HG03196 (cell line): ENCODE data around the gene ZNF142.
"Not testable (repeated sequence)": the region's sequence is repeated elsewhere in the genome, so short reads cannot be mapped to it uniquely, and the experiment has no call there.

Experiments
- ATAC-seq: cut with Tn5 transposase; IDR thresholded peaks from one replicate; pipeline ENCODE4 v1.9.1; 2021; ENCODE audit not compliant: unreplicated experiment

ZNF142 gene

GRCh38 chr2:218659258-218659987 is at the start of gene ZNF142, which contains the start of gene BCS1L:
TSS of gene ZNF142 (minus strand) at chr2:218659623. CDS start at chr2:218656429, 3,194 bp downstream.
TSS of gene BCS1L (plus strand) at chr2:218659683. CDS start at chr2:218660988, 1,305 bp downstream.
- peak; percentile 90 for ATAC-seq

GRCh38 chr2:218708086-218708485 is 48.7 kb upstream of the ZNF142 start:
- ATAC-seq: no peak

- ATAC-seq: no peak
Measured at GRCh38 chr2:218703341-218703740, 43.9 kb upstream of the ZNF142 start.

- no peak for ATAC-seq
Measured at GRCh38 chr2:218701806-218702205, 42.4 kb upstream of the ZNF142 start.

DNA sequence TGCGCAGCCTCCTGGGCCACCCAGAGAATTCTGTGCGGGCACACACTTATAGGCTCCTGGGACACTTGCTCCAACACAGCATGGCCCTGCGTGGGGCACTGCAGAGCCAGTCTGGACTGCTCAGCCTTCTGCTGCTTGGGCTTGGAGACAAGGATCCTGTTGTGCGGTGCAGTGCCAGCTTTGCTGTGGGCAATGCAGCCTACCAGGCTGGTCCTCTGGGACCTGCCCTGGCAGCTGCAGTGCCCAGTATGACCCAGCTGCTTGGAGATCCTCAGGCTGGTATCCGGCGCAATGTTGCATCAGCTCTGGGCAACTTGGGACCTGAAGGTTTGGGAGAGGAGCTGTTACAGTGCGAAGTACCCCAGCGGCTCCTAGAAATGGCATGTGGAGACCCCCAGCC is 39.5 kb upstream of the ZNF142 start:
- no peak for ATAC-seq

DNA sequence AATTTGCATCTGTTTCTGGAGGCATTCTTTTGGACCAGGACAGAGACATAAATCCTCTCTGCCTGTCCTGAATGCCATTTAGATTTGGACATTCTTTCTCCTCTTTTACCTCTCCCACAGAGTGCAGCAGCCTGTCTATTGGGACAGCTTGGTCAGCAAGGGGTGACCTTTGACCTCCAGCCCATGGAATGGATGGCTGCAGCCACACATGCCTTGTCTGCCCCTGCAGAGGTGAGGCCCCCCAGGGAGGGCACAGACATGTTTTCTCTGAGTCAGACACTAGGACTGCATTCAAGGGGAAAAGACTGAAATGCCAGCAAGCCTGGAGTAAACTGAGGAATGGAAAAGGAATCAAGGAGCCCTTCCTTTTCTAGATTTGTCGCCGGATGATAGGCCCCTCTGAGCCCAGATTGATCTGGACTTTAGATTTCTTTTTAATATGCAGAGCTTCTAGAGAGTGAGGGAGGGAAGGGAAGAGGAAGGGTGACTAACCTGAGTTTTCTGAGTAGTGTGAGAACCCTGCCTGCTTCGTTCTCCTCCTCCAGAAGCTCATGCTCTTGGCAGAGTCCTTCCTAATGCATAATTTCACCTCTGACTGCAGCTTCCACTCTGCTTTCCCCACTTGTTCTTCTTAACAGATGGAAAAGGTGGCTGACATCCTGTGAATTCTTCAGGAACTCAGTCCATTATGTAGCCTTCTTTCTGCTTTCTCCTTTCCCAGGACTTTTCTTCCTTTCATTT is 35.2 kb upstream of the ZNF142 start:
- no peak for ATAC-seq

GRCh38 chr2:218691234-218691633 is 31.8 kb upstream of the ZNF142 start:
- ATAC-seq: no peak

DNA sequence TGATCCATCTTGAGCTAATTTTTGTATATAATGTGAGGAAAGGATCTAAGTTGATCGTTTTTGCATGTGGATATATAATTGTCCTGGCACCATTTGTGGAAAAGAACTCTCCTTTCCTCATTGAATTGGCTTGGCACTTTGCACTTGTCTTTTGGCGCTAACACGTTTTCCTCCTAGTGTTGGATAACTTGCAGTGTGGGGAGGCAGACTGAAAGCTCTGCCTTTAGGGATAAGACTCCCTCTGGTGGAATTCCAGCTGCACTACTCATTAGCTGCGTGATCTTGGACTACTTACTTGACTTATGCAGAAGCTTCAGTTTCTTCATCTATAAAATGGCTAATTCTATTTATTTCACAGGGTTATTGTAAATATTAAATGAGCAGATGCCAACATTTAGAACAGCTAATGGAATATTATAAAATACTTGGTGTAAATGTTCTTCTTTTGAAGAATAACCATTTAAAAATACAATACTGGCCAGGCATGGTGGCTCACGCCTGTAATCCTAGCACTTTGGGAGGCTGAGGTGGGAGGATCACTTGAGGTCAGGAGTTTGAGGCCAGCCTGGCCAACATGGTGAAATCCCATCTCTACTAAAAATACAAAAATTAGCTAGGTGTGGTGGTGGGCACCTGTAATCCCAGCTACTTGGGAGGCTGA is 28.1 kb upstream of the ZNF142 start:
- not testable (repeated sequence) for ATAC-seq

GRCh38 chr2:218680061-218680460 is 20.6 kb upstream of the ZNF142 start:
- no peak for ATAC-seq

- ATAC-seq: no peak
Measured at GRCh38 chr2:218679119-218679518, 19.7 kb upstream of the ZNF142 start.

- peak; percentile 96 for ATAC-seq
Measured at GRCh38 chr2:218671654-218672566, 12.5 kb upstream of the ZNF142 start, which contains the start of the genes RNF25 and STK36. TSS of gene RNF25 (minus strand) at chr2:218672002. CDS start at chr2:218671970, 32 bp downstream. TSS of gene STK36 (plus strand) at chr2:218672086. CDS start at chr2:218672830, 744 bp downstream.

GRCh38 chr2:218671097-218671653 is 11.8 kb upstream of the ZNF142 start:
- ATAC-seq: peak; percentile 1

GRCh38 chr2:218664653-218665052 is 5.2 kb upstream of the ZNF142 start:
- no peak for ATAC-seq

- ATAC-seq: no peak
Measured at GRCh38 chr2:218663901-218664300, 4.5 kb upstream of the ZNF142 start.

- no peak for ATAC-seq
Measured at GRCh38 chr2:218662827-218663226, 3.4 kb upstream of the ZNF142 start.

GRCh38 chr2:218662377-218662776 is 3.0 kb upstream of the ZNF142 start:
- ATAC-seq: no peak

- no peak for ATAC-seq
Measured at GRCh38 chr2:218659988-218660358, 550 bp upstream of the ZNF142 start.

GRCh38 chr2:218658671-218659257 is 659 bp downstream of the ZNF142 start:
- peak; percentile 32 for ATAC-seq

- no peak for ATAC-seq
Measured at GRCh38 chr2:218655751-218656150, 3.7 kb downstream of the ZNF142 start.

GRCh38 chr2:218648787-218649100 is 10.7 kb downstream of the ZNF142 start:
- no peak for ATAC-seq
